SH-SY5Y (cell line): ENCODE measurements around the gene PRKAB1.

Experiments used
- GATA2 ChIP-seq: IDR thresholded peaks from 2 replicates; pipeline ENCODE4 v1.6.1; 2011; ENCODE audit warnings: mild to moderate bottlenecking, low read depth, low read length
- GATA3 ChIP-seq: IDR thresholded peaks from 2 replicates; pipeline ENCODE4 v1.6.1; 2011; ENCODE audit warnings: low read depth, mild to moderate bottlenecking, low read length, moderate library complexity

The PRKAB1 gene, protein sequence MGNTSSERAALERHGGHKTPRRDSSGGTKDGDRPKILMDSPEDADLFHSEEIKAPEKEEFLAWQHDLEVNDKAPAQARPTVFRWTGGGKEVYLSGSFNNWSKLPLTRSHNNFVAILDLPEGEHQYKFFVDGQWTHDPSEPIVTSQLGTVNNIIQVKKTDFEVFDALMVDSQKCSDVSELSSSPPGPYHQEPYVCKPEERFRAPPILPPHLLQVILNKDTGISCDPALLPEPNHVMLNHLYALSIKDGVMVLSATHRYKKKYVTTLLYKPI

DNA sequence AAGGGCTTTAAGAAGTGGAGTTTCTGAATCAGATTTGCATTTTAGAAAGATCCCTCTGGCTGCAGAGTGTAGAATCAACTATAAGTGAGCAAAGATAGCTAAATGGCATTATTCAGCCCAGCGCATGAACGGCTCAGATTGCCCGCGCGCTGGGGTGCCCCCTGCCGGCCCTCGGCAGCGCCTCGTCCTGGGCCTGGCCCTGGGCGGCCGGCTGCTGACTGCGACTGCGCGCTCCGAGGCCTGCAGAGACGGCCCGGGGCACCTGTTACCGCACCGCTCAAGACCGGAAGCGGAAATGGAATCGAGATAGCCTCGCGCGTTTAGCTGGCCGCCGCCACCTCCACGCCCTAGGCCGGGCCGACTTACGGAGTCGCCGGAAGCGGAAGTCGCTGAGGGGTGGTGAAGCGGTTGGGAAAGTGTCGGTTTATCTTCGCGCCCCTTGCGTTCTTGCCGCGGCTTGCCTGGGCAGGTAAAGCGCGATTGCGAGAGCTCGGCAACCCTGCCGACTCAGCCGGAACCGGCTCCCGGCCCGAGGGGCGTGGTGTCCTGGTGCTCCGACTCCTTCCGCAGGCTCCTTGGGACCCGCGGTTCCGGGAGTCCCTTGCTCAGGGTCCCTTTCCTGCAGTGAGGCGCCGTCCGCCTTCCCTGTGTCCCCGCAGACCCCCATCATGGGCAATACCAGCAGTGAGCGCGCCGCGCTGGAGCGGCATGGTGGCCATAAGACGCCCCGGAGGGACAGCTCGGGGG is at the start of gene PRKAB1:
Gene PRKAB1 (plus strand): TSS at position 557 of the 747 bp plus-strand sequence. CDS start 112 bp downstream, at position 669.
- no peak for TF ChIP-seq GATA3
- TF ChIP-seq GATA2 = peak; percentile 15; the same call in 1 of the 2 replicates

DNA sequence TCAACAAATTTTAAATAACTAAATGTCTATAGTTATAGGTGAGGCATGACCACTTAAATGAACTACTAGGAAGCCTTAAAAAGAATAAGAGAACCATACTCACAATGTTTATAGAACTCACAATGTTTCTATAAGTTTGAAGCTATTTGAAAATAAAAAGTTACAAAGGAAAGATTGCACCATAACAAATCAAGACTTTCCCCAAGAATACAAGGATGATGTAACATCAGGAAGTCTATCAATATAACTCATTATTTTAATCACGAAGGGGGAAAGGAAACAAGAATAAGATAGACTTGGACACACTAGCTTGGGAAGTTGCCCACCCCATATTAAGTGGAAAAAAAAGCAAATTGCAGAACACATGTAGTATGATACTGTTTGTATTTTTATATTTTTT is 47.4 kb upstream of the PRKAB1 start:
- TF ChIP-seq GATA3 = no peak
- TF ChIP-seq GATA2 = no peak

DNA sequence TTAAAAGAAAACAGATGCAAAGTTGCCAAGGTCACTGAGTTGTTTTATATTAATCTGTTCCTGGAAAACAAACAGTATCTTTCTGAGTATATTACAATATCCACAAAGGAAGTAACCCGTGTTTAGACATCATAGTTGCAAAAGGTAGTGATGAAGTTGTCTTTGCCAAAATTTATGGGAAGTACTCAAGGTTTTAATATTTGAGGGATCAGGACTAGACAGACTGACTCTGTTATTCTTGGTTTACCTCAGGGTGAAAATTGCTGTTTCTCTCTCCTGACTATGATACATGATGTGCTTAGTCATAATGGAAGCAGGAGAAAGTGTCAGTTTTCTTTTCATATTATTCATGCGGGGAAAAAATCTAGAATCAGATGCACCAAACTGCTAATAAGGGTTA is 46.1 kb upstream of the PRKAB1 start:
- TF ChIP-seq GATA3 = no peak
- no peak for TF ChIP-seq GATA2

DNA sequence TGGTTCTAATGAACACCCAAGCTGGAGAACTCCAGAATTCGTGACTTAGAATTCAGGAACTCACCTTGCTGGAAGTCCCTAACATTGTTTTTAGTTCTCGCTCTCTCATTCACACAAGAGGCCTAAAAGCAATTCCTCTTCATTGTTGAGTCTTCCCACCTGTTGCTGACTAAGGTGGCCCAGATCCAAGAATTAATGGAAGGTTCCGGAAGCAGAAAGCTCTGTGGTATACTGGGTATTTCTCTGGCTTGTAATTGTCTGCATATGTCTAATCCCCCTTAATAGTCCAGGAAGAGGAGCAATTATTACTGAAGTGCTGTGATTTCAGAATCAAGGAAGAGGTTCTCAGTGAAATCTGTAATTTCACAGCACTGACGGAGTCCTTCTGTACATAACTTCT is 43.0 kb upstream of the PRKAB1 start:
- TF ChIP-seq GATA3 = no peak
- no peak for TF ChIP-seq GATA2

DNA sequence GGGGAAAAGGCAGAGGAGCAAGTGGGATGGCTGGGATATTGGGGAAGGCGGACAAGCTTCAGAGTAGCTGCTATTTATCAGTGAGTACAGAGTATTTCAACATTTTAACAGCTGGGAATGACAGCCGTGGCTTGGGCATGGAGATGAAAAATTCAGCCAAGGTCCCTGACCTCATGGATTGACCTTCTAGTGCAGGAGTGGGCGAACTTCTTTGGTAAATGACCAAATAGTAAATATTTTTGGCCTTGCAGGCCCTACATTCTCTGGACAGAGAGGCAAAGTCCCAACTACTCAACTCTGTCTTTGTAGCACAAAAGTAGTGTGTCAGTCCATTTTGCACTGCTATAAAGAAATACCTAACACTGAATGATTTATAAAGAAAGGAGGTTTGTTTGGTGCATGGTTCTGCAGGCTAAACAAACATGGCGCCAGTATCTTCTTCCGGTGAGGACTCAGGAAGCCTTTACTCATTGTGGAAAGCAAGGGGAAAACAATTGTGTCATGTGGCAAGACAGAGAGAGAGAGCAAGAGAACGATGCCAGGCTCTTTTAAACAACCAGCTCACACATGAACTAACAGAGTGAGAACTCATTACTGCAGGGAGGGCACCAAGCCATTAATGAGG is 40.8 kb upstream of the PRKAB1 start:
- TF ChIP-seq GATA2 = no peak
- TF ChIP-seq GATA3 = no peak

DNA sequence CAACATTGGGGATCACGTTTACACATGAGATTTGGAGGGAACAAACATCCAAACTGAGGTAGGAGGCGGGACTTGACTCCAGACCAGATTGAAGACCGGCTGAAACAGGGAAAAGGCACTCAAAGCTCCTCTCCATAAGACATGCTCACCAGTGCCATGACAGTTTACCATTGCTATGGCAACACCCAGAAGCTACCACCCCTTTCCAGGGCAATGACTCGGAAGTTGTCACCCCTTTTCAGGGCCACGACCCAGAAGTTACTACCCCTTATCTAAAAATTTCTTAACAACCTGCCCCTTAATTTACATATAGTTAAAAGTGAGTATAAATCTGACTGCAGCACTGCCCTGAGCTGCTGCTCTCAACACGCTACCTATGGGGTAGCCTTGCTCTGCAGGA is 40.2 kb upstream of the PRKAB1 start:
- no peak for TF ChIP-seq GATA3
- no peak for TF ChIP-seq GATA2

DNA sequence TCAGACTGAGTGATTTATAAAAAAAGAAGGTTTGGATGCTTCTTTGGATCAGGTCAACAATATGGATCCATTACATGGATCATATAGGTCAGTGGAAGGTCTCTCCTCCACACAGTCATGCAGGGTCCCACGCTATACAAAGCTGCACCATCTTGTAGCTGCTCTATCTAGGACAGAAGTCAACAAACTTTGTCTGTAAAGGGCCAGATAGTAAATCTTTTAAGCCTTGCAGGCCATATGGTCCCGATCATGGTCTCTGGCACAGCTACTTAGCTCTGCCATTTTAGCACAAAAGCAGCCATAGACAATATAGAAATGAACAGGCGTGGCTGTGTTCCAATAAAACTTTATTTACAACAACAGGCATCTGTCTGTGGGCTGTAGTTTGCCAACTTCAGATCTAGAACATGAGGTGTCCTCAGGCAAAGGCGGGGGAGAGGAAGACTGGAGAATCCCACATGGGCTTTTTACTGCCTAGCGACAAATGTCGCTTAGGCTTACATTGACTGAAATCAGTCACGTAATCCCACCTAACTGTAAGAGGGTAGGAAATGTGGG is 37.6 kb upstream of the PRKAB1 start:
- TF ChIP-seq GATA2 (no peak), GATA3 (no peak)

DNA sequence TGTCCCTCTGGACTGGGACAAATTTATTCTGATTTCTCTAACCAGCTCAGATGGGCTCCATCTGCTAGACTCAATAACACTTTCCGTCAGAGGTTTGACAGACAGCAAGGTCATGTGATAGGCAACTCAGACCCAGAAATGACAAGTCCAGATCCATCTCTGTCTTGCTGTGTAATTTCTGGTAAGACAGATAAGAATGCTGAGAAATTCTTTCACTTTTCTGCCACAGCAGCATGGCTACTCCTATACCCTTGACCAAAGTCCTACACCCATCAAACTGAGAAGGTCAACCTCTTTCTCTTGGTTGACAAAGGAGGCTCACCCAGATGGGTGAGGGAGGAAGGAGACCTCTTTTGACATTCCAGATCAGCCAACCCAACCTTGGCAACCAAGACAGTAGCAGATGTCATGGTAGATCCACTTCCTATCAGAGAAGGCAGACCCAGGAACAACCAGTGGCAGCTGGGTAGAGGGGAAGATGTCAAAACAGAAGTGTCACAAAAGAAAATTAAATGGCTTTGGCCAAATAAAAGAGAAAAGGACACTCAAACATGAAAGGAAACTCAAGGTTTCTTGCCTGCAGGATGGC is 36.9 kb upstream of the PRKAB1 start:
- TF ChIP-seq GATA3 (no peak), GATA2 (no peak)

DNA sequence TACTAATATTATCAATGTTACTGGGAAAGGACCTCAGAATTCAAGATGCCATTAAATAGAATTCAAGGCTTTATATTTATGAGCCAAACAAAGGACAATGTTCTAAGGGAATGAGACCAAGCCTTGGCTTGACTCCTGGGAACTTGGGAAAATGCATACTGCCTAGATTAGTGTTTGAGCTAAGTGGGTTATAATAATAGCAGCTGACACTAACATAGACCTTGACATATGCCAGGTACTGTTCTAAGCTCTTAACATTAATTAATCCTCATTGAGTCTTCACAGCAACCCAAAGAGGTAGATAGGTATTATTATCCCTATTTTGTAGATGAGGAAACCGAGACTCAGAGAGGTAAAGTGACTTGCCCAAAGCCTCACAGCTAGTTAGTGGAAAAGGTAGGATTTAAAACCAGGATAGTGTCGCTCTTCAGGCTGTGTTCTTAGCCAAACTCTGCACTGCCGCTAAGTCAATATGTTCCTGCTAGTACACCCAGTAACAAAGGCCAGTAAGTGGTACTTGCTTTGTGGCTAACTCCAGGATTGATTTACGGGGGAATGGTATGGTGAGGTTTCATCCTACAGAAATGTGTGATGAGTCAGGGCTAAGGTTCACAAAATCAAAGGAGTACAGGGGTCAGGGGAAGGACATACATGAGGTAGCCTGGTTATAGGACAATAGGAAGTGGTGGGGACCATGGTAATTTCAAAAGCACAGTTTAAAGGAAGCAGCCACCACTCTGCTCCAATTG is 35.8 kb upstream of the PRKAB1 start:
- TF ChIP-seq GATA3 (no peak), GATA2 (no peak)

DNA sequence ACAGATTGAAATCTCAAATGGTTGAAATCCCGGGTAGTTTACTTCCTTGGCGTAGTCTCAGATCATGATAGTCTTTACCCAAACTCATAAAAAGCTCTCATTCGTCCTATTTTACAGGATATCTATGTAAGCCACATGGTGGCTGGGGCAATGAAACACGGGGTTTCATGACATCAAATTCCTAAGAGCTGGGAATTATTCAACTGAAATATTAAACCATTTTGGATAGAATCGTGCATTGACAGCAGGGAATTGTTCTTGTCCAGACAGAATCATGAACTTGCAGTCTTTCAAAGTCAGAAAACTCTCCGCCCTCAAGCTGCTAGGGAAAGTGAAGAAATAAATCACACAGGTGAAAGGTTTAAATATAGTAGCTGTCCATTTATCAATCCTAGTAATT is 33.2 kb upstream of the PRKAB1 start:
- no peak for TF ChIP-seq GATA3
- no peak for TF ChIP-seq GATA2

DNA sequence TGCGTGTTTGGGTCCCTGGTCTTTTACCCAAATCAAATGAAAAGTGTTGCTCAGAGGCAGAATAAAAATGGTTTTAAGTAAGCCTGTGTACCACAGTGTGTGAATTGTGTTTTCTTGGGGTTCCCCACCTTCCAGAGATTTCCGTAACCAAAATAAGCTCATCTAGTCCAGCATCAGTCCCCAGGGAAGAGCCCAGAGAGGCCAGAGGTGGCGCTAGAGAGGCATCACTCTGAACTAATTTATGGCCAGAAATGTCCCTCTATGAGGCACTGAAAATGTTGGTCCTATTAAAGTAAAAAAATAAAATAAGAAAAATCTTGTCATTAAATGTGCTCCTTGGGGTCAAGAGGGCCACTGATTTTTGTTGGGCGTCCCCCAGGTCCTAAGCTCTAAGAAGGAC is 24.9 kb upstream of the PRKAB1 start:
- no peak for TF ChIP-seq GATA2
- no peak for TF ChIP-seq GATA3

DNA sequence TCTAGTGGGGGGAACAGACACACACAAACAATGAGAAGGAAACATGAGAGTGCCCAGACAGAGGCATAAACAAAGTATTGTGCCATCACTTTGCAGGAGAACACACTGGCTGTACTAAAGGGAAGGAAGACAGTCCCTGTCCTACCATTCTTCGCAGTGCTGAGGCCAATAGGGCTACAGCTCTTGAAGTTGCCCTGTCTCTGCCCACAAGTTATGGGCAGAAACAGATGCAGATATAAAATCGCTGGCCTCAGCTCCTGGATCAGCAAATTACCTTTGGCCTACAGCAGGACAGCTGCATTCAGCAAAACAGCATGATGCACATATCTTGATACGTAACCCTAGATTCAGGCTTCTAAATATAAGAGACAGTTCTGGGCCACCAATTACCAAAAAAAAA is 23.0 kb upstream of the PRKAB1 start:
- no peak for TF ChIP-seq GATA3
- no peak for TF ChIP-seq GATA2

DNA sequence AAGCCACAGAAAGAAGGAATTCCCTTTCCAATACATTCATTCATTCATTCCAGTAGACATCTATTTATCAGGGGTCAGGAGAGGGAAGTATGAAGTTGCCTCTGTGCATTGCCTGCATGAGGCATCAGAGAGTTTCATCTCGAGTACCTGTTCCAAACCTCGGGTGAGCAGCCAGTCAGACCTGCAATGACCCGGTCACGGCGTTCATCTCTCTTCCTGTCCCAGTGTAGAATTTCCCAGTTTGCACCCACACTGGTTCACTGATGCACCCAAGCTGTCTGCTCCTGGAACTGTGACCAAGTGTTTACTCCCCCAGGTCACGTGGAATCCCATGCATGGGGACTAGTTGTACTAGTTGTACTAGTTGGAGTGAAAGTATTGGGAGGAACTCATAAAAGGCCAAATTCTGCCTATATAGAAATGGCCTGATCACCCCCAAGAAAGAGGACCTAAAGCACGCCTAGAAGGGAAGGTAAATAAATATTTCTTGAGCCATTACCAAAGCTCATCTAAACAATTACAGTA is 22.3 kb upstream of the PRKAB1 start:
- no peak for TF ChIP-seq GATA3
- TF ChIP-seq GATA2 = no peak
